ENCODE measurements around the gene OR52K1. TPM values are rescaled to one million over a fixed set of nuclear protein-coding genes. Genes with fewer than 3 reads are reported as not detected.

OR52K1 gene
- total RNA-seq, 4 donors from 2014 or later = not detected

DNA sequence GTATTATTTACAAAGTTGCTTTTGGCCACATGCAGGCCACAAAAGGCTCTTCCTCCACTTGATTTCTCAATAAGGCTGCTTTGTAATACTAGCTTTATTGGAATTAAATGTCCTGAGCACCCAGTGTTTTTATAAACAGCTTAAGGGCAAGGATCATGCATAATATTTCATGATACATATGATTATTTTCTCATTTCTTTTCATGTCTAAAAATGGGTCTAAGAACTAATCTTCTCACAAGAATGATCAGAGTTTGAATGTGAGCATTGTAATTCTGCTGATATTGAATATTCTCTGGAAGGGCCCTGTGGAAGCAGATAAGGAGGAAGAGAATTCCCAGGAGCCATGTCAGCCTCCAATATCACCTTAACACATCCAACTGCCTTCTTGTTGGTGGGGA is 33.5 kb upstream of the OR52K1 start, which contains the start of gene OR52K2:
TSS of gene OR52K2 (plus strand) at position 301 of the 400 bp plus-strand sequence. CDS start at position 346, 45 bp downstream.
- no peaks in the 10 kb centered on the region for H3K36me3 ChIP-seq
- H3K27me3 ChIP-seq = no peaks in the 10 kb centered on the region
- TF ChIP-seq CTCF (IDR thresholded peaks at IDR 0.05) = no peak
- no peak for TF ChIP-seq POLR2A (IDR thresholded peaks at IDR 0.05)

GRCh38 chr11:4453118-4453517 is 29.3 kb upstream of the OR52K1 start:
- Histone ChIP-seq H3K27ac (no peak overlapping the region), H3K9me3 (peaks cover 0 to 7% (median 0%) of the 10 kb centered on the region in 3 donors), H3K4me1 (no peaks in the 10 kb centered on the region), H3K27me3 (no peaks in the 10 kb centered on the region), H3K4me3 (no peak overlapping the region), H3K36me3 (no peaks in the 10 kb centered on the region)
- intact Hi-C loops (cut with DNase I) = no loop called here
- DNase-seq = no peak
- WGBS, 2 donors = 57 to 84% methylated on average over 3 of the region's 3 CpGs
- TF ChIP-seq CTCF (IDR thresholded peaks at IDR 0.05) (no peak), POLR2A (IDR thresholded peaks at IDR 0.05) (no peak)

More for the DNA sequence above, 33.5 kb upstream of the OR52K1 start, which contains the start of gene OR52K2:
- no peaks in the 10 kb centered on the region for H3K4me1 ChIP-seq
- H3K9me3 ChIP-seq = no peaks in the 10 kb centered on the region
- H3K4me3 ChIP-seq = no peak within 1 kb of the TSS
- intact Hi-C loops (cut with DNase I) = no loop called here
- DNase-seq = no peak
- H3K27ac ChIP-seq = no peak within 1 kb of the TSS

DNA sequence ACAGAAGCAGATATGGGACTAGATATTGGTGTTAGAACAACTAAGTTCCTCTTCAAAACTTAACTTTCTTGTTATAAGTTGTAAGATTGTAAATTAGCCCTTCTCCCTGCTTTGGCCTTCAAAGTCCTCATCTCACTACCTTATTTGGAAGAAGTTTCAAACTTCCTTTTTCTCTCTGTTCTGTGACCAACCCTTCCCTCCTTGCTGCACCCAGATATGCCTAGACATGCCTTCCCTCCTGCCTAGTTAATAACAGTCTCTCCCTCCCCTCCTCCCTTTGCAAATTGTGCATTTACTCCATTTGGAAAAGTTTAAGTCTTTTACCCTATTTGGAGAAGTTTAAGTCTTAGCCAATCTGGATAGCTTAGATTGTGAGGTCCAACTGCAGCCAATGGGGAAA is 28.4 kb upstream of the OR52K1 start:
- Histone ChIP-seq H3K27ac (no peak overlapping the region), H3K27me3 (no peaks in the 10 kb centered on the region), H3K4me1 (no peaks in the 10 kb centered on the region), H3K36me3 (no peaks in the 10 kb centered on the region), H3K9me3 (peaks cover 0 to 7% (median 0%) of the 10 kb centered on the region in 3 donors), H3K4me3 (no peak overlapping the region)
- no peak for DNase-seq
- TF ChIP-seq CTCF (IDR thresholded peaks at IDR 0.05) (no peak), POLR2A (IDR thresholded peaks at IDR 0.05) (no peak)
- intact Hi-C loops (cut with DNase I) = no loop called here

- no peak overlapping the region for H3K27ac ChIP-seq
- H3K4me3 ChIP-seq = no peak overlapping the region
- peaks cover 0 to 7% (median 0%) of the 10 kb centered on the region in 3 donors for H3K9me3 ChIP-seq
- no peaks in the 10 kb centered on the region for H3K4me1 ChIP-seq
- no peaks in the 10 kb centered on the region for H3K36me3 ChIP-seq
- TF ChIP-seq CTCF (IDR thresholded peaks at IDR 0.05) = no peak
- no peak for TF ChIP-seq POLR2A (IDR thresholded peaks at IDR 0.05)
- H3K27me3 ChIP-seq = no peaks in the 10 kb centered on the region
- DNase-seq = no peak
- 39 to 44% methylated on average over 1 of the region's 1 CpG for WGBS, 2 donors
- intact Hi-C loops (cut with DNase I) = no loop called here
Measured at GRCh38 chr11:4455419-4455818, 27.0 kb upstream of the OR52K1 start.

GRCh38 chr11:4459500-4459899 is 22.9 kb upstream of the OR52K1 start:
- Histone ChIP-seq H3K36me3 (no peaks in the 10 kb centered on the region), H3K27ac (no peak overlapping the region), H3K9me3 (peaks cover 0 to 20% (median 8%) of the 10 kb centered on the region in 3 donors), H3K4me3 (no peak overlapping the region), H3K27me3 (no peaks in the 10 kb centered on the region), H3K4me1 (no peaks in the 10 kb centered on the region)
- no peak for DNase-seq
- WGBS, 2 donors = 27 to 56% methylated on average over 4 of the region's 4 CpGs
- intact Hi-C loops (cut with DNase I) = no loop called here
- TF ChIP-seq POLR2A (IDR thresholded peaks at IDR 0.05) (no peak), CTCF (IDR thresholded peaks at IDR 0.05) (no peak)

All from esophagus squamous epithelium (tissue), 5 donors.